AG08395 (cell line): ENCODE measurements around the gene ADAMTS13.

Experiments
- DNase-seq: peaks from one replicate; pipeline ENCODE4 v3.0.0; 2012; ENCODE audit warnings: mixed read lengths, low spot score

ADAMTS13 gene

DNA sequence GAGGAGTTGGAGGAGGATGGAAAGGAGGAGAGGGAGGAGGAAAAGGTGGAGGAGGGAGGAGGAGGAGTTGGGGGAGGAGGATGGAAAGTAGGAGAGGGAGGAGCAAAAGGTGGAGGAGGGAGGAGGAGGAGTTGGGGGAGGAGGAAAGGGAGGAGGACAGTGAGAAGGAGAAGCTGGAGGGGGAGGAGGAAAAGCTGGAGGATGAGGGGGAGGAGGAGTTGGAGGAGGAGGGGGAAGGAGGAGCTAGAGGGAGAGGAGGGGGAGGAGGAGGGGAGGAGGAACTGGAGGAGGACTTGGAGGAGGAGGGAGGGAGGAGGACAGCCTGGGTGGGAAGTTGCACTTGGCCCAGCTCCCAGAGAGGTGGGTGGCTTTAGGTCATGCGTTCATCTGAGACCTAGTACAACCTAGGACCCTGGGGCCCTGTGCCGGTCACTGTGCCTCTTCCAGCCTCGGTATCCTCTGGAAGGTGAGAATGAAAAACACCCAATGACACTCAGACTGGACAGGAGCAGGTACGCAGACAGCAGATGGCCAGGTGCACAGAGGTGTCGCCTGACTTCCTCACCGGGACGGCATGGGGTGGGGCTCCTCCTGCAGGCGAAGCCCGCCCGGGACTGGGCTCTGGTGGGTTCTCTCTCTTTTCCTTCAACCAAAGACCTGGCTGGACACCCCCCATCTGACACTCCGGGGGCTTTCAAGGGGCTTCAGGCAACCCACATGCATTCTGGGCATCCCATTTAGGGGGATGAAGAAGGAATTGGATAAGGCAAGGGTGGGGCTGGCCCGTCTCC lies 68.9 kb downstream of the ADAMTS13 start:
- DNase-seq: no peak

DNA sequence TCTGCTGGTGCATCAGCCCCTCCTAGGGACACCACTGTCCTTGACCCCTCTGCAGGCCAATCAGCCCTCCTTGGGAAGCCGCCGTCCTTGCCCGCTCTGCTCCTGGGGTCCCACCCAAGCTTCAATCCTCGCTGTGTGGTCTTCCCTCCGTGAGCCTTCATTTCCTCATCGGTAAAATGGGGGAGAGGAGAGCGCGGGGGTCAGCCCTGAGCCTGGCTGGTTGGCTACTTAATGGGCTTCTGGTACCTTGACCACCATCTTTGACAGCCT lies 69.4 kb downstream of the ADAMTS13 start:
- no peak for DNase-seq

DNA sequence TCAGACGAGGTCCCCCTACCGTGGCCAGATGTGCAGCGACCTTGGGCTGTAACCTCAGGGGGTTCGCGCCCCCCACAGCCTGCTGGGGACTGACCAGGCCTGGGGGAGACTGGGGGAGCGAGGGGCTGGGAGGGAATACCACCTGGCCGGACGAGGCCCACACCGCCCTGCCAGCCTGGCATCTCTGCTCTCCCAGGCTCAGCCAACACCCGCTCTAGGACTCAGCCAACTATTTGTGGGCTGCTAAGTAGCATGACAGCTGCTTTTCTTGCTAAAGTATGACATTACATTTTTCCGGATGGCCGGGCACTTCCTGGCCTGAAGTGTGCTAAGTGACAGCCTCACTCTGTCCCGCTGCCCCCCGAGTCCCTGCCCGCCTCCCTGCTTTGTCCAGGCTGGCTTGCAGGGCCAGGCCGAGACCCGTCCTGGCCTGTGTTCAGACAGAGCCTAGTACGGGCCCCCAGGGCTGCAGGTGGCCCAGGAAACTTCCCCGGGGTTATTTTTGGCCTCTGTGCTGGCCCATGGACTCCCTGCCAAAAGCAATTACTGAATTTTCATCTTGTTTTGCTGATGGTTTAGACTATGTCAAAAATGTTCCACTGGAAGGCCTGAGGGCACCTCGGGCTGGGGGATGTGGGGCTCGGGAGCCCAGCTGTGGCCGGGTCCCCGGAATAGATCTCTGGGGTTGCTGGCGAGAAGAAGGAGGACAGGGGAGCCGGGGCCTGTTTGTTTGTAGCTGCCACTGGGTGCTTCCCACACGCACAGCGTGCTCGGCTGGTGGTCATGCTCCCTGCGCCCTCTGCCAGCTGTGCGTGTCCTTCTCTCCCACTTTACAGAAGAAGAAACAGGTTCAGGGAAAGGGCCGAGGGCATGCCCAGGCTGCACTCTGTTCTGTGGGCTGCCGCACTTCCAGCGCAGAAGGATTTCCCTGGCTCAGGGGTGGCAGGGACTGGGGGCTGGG lies 70.2 kb downstream of the ADAMTS13 start:
- DNase-seq: peak; percentile 53

DNA sequence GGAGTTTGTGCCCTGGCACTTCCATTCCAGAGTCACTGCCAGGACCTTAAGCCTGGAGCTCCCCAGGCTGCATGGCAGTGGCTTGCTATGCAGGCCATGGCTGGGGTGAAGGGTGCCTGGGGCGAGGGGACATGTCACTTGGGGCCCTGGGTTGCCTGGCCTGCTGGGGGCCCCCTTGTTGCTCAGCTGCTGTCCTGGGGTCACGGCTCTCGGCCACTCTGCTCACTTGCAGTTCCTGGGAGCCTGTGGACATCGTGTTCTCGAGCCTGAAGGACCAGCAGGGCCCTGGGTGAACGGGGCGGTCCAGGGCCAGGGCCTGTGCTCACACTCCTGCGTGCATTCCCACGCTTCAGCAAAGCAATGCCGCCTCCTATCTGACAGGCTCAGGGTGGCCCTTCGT lies 71.3 kb downstream of the ADAMTS13 start:
- no peak for DNase-seq

DNA sequence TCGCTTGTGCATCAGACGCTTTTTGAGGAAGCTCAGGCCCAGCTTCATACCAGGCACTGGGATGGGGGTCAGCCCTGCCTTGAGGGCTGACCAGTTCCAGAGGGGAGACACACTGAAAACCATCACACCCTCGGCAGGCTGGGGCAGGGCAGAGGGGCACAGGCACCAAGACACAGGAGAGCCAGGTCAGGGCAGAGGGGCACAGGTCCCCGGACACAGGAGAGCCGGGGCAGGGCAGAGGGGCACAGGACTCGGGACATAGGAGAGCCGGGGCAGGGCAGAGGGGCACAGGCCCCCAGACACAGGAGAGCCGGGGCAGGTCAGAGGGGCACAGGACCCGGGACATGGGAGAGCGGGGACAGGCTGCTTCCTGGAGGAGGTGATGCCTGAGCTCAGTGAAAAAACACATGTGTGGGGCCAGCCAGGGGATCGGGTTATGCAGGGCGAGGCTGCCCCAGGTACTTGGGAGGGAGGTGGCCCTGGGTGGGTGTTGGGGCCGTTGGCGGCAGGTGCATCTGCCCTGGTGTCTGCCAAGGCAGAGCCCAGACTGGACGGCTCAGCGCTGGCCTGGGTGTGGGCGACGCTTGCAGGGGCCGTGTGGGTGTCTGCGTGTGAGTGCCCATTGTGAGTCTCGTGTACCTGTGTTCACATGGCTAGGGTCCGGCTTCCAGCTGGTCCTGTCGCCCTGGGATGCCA lies 71.8 kb downstream of the ADAMTS13 start:
- DNase-seq: no peak

DNA sequence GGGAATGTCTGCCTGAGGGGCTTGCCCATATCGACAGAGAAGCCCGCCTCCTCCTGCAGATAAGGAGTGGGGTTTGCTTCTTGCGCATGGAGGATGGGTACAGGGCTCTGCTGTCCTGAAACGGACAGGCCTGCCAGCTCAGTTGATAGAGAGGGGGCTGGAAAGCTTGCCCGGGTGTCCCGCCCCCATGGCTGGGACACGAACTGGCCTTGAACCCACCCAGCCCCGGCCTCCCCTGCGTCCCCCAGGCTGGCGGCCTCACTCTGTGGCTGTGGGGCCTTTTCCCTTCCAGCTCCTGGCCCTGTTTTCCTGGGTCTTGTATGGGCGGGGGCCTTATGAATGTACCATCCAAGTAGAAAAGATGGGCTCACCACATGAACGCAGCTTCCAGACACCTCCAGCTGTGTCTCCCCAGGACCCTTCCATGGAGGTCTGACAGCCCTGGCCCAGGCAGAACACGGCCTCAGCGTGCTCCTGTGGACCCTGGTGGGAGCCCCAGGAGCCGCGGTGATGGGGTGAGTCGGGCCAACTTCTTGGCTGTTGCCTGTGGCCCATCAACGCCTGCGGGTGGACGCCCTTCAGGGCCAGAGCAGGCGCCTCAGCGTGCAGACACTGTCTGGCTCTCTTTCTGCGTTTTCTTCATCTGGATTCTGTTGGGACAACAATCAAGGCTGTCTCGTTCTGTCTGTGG lies 72.6 kb downstream of the ADAMTS13 start:
- no peak for DNase-seq

DNA sequence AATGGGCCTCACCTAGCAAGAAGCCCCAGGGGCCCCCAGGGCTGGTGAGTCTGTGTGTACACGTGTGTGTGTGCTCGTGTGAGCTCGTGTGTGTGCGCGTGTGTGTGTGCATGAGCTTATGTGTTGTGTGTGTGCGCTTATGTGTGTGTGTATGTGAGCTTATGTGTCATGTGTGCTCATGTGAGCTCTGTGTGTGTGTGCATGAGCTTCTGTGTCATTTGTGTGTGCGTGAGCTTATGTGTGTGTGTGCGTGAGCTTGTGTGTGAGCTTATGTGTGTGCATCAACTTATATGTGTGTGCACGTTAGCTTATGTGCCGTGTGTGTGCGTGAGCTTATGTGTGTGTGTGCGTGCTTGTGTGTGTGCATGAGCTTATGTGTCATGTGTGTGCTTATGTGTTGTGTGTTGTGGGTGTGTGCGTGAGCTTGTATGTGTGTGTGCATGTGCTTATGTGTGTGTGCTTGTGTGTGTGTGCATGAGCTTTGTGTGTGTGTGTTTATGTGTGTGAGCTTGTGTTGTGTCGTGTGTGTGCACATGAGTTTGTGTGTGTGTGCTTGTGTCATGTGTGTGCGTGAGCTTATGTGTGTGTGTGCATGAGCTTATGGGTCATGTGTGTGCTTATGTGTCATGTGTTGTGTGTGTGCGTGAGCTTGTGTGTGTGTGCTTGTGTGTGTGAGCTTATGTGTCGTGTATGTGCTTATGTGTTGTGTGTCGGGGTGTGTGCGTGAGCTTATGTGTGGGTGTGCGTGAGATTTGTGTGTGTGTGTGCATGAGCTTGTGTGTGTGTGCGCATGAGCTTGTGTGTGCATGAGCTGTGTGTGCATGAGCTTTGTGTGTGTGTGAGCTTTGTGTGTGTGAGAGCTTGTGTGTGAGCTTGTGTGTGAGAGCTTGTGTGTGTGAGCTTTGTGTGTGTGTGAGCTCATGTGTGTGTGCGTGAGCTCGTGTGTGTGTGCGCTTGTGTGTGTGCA lies 73.4 kb downstream of the ADAMTS13 start:
- no peak for DNase-seq

DNA sequence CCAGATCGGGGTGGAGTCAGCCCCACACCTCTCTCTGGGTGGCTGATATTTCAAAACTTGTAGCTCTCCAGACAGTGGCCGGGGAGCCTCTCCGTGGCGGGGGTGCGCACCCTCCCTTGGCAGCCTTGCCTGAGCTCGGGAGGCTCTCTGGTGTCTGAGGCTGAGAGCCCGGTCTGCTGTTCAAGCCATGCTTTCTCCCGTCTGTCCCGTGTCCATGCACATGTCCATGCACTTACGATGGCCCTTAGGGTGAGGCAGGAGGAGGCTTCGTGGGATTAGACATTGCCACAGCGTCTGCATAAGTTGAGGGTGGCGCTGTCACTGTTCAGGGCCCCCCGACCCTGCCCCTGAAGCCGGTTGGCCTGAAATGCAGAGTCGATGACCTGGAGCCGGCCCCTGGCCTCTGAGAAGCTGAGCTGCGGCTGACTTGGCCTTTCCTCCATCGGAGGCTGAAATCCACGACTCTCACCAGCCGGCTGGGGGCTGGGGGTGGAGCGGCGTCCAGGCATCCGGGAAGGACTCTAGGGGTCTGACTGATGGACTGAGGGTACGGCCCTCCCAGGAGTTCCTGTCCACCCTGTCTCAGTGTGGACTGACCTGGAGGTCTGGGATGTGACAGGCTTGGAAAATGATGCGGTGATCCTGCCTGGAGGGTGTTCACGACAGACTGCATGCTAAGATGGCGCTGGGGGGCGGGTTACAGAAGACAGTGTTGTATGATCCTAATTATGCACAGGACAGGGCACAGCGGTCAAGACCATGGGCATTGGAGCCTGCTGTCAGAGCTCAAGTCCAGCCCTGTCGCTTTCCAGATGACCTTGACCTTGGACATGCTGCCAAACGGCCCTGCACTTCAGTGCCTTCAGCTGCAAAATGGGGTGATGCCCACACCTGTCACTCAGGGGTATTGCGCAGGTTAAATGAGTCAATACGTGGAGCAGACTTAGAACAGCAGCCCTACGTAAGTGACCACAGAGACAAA lies 75.0 kb downstream of the ADAMTS13 start:
- DNase-seq: no peak

DNA sequence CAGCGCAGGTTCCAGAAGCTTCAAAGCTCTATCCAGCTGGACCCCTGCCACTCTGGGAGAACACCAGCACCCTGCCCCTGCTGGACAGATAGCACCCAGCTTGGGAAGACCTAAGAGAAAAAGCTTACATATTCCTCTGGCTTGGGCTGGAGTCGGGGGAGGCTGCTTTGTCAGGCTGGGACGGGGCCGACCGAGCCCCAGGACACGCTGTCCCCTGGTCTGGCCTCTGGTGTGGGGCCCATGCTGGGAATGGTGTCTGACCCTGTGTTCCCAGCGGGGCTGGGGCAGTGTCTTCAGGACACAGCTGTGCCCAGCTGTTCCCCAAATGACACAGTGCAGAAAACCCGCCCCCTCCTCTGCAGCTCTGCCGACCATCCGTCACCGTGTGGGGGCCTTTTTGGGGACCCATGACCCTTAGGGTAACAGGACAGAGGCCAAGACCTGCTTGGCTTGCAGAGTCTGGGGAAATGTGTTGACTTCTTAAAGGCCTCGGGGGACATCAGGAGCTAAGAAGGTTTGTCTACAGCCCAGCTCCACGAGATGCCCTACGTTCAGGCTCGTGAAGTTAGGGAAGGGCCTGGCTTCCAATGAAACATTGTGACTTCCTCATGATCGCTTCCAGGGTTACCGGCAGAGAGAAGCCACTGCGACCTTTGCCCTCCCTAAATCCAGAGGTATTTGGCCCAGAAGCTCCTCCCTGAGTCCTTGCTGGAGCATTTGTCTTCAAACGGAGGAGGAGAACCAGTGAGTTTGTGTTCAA lies 77.1 kb downstream of the ADAMTS13 start:
- no peak for DNase-seq

DNA sequence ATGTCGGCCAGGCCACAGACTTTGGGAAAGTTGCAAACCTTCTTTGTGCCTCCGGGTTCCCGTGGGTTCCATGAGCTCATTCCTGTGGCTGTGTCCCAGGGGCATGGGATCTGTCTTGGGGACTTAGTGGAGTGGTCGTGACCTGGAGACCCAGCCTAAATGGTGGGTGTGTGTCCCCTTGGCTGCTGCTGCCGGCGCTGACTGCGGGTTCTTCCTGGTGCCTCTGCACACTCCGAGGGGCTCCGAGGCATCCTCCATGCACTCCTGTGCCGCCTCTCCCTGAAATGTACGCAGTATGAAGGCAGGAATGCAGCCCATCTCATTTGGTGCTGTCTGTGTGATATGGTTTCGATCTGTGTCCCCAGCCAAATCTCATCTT lies 77.7 kb downstream of the ADAMTS13 start:
- DNase-seq: no peak

DNA sequence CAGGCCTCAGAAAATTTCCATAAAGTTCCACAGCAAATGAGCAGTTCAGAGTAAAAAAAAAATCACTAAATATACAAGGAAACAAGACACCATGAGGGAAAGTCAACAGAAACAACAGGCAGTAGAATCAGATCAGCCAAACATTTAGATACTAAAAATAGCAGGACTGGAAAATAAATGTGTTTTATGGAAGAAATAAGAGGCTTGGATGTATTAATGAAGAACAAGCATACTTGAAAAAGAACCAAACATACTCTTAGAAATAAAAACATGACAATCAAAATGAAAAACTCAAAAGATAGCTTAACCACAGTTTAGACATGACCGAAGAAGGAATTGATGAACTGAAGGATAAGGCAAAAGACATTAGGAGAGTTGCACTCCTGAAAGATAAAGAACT lies 79.9 kb downstream of the ADAMTS13 start:
- DNase-seq: no peak

DNA sequence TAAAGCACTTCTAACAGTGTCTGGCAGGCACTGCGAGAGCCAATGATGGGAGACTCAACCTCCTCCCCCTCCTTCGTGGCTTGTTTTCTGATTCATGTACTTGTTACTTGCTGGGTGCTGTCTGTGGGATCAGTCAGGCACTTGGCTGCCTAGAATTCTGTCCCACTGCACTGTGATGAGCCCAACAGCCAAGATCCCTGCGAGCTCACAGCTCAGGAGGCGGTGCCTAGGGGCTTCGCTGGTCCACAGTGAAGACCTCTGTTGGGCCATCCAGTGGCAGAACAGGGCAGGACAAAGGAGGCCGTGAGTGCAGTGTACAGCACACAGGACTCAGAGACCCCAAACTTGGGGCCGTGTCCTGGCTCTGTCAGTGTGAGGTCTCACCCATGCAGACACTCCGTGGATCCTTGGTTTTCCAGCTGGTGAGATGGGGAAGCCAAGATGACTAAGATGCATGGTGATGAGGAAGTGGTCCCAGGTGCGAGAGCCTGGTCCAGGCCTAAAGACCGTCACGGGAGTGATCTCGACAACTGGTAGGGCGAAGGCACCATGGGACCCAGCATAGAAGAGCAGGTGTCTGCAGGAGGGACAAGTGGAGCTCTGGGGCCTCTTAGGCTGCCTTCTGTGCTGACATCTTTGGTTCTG lies 83.1 kb downstream of the ADAMTS13 start:
- peak; percentile 34 for DNase-seq

DNA sequence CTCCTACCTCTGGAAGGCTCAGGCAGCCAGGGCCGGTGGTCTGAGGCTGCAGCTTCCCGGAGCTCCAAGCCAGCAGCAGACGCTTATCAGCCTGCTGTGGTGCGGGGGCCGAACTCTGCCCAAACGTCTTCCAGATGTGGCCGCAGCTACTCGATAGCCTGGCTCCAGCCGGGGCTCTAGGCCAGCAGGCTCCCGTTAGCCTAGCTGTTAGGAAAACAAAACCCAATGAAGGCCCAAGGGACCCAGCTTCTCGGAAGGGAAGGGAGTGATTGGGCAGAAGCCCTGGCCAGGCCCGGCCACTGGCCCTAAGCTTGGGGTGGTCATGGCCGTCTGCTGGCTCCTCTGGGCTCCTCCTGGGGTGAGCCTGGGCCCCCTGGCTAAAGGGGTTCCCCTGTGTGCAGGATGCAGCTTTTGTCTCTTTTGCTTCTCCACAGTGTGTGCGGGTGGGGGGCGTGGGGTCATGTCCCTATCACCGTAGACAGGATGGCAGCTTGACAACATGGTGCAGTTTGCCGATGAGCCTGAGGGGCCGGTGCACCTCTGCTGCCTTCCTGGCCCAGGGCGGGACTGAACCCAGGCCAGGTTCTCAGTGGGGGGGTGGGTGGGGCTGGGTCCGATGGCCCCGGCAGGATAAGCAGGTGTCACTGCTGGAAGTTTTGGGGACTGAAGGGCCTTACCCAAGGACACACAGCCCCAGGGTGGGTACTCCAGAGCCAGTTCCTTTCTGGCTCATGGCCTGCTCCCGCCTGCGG lies 83.9 kb downstream of the ADAMTS13 start:
- peak; percentile 78 for DNase-seq

DNA sequence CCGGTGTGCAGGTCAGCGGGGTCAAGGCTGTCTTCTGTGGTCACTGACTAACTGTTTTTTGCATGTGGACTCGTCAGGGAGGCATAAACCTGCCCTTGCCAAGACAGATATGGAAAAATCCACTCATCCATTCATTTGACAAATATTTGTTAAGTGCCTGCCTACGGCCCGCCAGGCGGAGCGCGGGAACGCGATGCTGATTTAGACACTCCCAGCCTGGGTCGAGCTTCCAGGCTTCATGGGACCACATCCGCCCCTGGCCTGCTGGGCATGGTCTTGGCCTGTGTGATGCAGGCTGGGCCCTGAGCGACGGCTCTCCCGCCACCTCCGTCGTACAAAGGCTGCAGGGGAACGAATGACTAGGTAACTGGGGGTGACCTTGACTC lies 84.5 kb downstream of the ADAMTS13 start:
- DNase-seq: peak; percentile 96

DNA sequence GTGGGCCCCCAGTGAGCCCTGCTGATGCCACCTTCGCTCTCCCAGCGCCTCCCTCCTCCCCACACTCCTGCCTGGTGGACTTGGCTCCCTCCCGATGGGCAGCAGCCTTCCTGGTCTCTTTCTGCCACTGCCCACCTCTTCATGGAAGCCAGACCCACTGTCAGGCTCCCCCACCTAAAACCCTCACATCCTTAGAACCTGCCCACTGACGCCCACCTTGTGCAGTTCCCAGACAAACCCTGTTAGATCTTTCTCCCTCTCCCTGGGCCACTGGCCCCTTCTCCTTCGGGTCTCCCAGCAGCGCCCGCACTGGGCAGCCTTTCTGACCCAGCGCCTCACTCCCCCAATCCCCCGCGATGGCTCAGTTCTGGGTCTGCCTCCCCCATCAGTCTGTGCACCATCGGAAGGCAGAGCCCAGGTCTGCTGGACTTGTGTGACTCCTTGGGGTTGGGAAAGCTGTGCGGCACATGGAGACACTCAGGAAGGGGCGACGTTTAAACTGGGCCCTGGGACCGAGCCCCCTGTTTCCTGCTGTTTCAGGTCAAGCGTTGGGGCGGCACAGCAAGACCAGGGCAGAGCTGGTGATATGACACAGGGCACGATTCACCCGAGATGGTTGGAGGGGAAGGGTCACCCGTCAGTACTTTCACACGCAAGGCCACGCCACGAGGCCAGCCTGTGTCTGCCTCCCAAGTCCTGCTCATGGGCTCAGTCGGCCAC lies 85.2 kb downstream of the ADAMTS13 start:
- no peak for DNase-seq

DNA sequence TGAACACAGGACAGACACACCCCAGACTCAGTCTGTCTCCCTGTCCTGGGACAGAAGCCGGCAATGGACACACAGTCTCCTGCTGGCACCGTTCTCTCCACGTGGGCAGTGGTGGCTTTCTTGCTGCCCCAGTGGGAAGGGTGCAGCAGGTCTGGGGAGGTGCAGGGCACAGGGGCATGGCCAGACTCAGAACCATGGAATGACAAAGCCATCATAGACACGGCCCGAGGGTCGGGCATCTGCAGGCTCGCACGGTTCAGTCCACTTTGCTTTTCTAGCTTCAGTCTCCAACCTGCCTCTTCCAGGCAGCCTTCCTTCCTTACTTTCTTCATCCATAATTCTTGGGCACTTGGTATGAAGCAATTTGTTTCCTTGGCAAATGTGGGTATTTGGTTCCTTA lies 85.9 kb downstream of the ADAMTS13 start:
- no peak for DNase-seq
